Sigmoid colon (tissue), 4 donors: ENCODE results near the gene TRIB2.

Source experiments
- EP300 ChIP-seq, 4 donors: sonication (generic); formaldehyde crosslinking; IDR thresholded peaks; one replicate each; pipeline ENCODE4 v1.6.1; 2017; ENCODE audit warnings: antibody characterized with exemption in 4 of 4
- POLR2A ChIP-seq, 2 donors: fragments of 450-650 bp; IDR thresholded peaks; one replicate each; pipeline ENCODE4 v1.6.1; 2016; ENCODE audit warnings: antibody characterized with exemption in 2 of 2, mild to moderate bottlenecking in 2 of 2, moderate library complexity in 2 of 2
- POLR2AphosphoS5 ChIP-seq, 4 donors: sonication (generic); formaldehyde crosslinking; IDR thresholded peaks; one replicate each; pipeline ENCODE4 v1.6.1; 2017; ENCODE audit warnings: antibody characterized with exemption in 4 of 4
- TF ChIP-seq, protein P1 (sequence below), 4 experiments: fragments of 450-650 bp in 3 of 4; fragments of 200-600 bp in 1 of 4; IDR thresholded peaks; one replicate each; pipeline ENCODE4 v1.5.1; 2016 to 2019; ENCODE audit warnings: antibody characterized with exemption in 4 of 4, mild to moderate bottlenecking in 3 of 4, moderate library complexity in 2 of 4

DNA sequence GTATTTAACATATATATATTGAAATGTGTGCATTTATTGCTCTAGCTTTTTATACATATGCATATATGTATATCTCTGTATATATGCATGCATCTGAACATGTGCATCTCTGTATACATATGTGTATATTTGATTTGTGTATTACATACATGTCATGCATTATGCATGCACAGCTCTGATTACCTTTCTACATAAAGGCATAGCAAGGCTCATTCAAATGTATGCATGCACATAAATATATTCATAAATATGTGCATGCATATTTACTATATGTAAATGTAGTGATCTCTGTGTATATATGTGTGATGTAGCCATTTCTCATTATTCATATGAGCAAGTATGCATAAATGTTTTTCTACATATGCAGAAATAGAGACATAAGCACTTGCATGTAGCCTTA is 64.6 kb downstream of the TRIB2 start:
- TF ChIP-seq POLR2A (IDR thresholded peaks at IDR 0.05) (no peak), POLR2AphosphoS5 (IDR thresholded peaks at IDR 0.05) (no peak), EP300 (IDR thresholded peaks at IDR 0.05) (no peak)
- TF ChIP-seq, protein P1, sequence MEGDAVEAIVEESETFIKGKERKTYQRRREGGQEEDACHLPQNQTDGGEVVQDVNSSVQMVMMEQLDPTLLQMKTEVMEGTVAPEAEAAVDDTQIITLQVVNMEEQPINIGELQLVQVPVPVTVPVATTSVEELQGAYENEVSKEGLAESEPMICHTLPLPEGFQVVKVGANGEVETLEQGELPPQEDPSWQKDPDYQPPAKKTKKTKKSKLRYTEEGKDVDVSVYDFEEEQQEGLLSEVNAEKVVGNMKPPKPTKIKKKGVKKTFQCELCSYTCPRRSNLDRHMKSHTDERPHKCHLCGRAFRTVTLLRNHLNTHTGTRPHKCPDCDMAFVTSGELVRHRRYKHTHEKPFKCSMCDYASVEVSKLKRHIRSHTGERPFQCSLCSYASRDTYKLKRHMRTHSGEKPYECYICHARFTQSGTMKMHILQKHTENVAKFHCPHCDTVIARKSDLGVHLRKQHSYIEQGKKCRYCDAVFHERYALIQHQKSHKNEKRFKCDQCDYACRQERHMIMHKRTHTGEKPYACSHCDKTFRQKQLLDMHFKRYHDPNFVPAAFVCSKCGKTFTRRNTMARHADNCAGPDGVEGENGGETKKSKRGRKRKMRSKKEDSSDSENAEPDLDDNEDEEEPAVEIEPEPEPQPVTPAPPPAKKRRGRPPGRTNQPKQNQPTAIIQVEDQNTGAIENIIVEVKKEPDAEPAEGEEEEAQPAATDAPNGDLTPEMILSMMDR (IDR thresholded peaks at IDR 0.05): no peak
